Measurements from ENCODE around the gene HIPK2. TPM values are rescaled to one million over a fixed set of nuclear protein-coding genes. Genes with fewer than 3 reads are reported as not detected.
A peak's percentile ranks its signal among the peaks of the same experiment; 100 is the strongest.

HIPK2 gene
- polyA plus RNA-seq, 3 donors: 1.6 to 12.1 (median 3.0) TPM

- DNase-seq: no peak
- TF ChIP-seq, protein P1, sequence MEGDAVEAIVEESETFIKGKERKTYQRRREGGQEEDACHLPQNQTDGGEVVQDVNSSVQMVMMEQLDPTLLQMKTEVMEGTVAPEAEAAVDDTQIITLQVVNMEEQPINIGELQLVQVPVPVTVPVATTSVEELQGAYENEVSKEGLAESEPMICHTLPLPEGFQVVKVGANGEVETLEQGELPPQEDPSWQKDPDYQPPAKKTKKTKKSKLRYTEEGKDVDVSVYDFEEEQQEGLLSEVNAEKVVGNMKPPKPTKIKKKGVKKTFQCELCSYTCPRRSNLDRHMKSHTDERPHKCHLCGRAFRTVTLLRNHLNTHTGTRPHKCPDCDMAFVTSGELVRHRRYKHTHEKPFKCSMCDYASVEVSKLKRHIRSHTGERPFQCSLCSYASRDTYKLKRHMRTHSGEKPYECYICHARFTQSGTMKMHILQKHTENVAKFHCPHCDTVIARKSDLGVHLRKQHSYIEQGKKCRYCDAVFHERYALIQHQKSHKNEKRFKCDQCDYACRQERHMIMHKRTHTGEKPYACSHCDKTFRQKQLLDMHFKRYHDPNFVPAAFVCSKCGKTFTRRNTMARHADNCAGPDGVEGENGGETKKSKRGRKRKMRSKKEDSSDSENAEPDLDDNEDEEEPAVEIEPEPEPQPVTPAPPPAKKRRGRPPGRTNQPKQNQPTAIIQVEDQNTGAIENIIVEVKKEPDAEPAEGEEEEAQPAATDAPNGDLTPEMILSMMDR (IDR thresholded peaks at IDR 0.05): no peak
- no peak overlapping the region for H2AFZ ChIP-seq (ENCODE audit: insufficient read depth, low read depth, low read length, poor library complexity, severe bottlenecking)
- no peaks in the 10 kb centered on the region for H3K9me3 ChIP-seq (replicated peaks in 1 of 2; ENCODE audit: control insufficient read depth in 1 of 2, insufficient read depth in 1 of 2, low read length in 2 of 2)
- peaks cover 47% of the 10 kb centered on the region for H3K4me1 Mint-ChIP-seq
- WGBS (ENCODE audit: insufficient coverage): 75% methylated on average over 3 of the region's 4 CpGs
- peak overlapping the region; percentile 19 to 83 (median 69) for H3K27ac Mint-ChIP-seq
- H3K27me3 ChIP-seq (ENCODE audit: control insufficient read depth in 2 of 2, insufficient read depth in 2 of 2, low read length in 2 of 2): no peaks in the 10 kb centered on the region
- no peaks in the 10 kb centered on the region for H3K27me3 Mint-ChIP-seq (ENCODE audit: low read depth in 3 of 3)
- H3K27ac ChIP-seq (ENCODE audit: low read depth in 1 of 2, low read length in 2 of 2): peak overlapping the region in 1 of 2 donors; percentile 56
- peaks cover 25 to 28% of the 10 kb centered on the region in 2 donors for H3K4me1 ChIP-seq (ENCODE audit: control insufficient read depth in 1 of 2, insufficient read depth in 2 of 2, low read length in 2 of 2)
- peaks cover 65 to 99% of the 10 kb centered on the region in 2 donors for H3K36me3 ChIP-seq (replicated peaks in 1 of 2; ENCODE audit: control insufficient read depth in 1 of 2, insufficient read depth in 2 of 2, low read length in 2 of 2)
- intact Hi-C loops (cut with micrococcal nuclease): no loop called here
- H3K4me3 Mint-ChIP-seq: no peak overlapping the region
- H3K4me2 ChIP-seq (replicated peaks; ENCODE audit: extremely low read depth, low read length, poor library complexity, severe bottlenecking): no peak overlapping the region
- H3K79me2 ChIP-seq (ENCODE audit: insufficient read depth, low read length): no peaks in the 10 kb centered on the region
- no peak overlapping the region for H3K4me3 ChIP-seq (replicated peaks in 1 of 3; ENCODE audit: low read depth in 2 of 3, low read length in 3 of 3)
- H3K36me3 Mint-ChIP-seq: peaks cover 86% of the 10 kb centered on the region in 2 donors
- no peaks in the 10 kb centered on the region for H3K9me3 Mint-ChIP-seq
- H4K20me1 ChIP-seq (ENCODE audit: insufficient read depth, low read length): peaks cover 49% of the 10 kb centered on the region
- peak overlapping the region; percentile 7 for H3K9ac ChIP-seq (ENCODE audit: insufficient read depth, low read length, poor library complexity, severe bottlenecking)
These were observed 150.0 kb downstream of the HIPK2 start for GRCh38 chr7:139627831-139628230.

DNA sequence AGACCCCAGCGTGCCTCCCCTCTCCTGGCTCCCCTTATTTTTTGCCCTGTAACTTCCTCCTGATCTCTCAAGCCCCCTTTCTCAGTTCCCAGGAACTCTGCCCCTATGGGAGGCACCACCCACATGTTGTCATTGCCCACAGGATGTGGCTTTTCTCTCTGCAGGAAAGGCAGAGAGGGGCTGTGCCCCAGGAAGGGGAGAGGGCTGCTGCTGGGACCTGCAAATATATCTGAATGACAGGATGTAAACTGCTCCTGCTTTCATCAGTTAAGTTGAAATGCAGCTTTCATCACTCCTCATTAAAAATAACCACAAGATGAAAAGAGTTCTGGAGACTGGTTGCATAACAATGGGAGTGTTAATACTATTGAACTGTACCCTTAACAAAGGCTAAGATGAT, 151.0 kb downstream of the HIPK2 start:
- peaks cover 87 to 91% of the 10 kb centered on the region in 2 donors for H3K36me3 Mint-ChIP-seq
- Histone ChIP-seq H3K4me1 (ENCODE audit: control insufficient read depth in 1 of 2, insufficient read depth in 2 of 2, low read length in 2 of 2) (peaks cover 25 to 28% of the 10 kb centered on the region in 2 donors), H3K27me3 (ENCODE audit: control insufficient read depth in 2 of 2, insufficient read depth in 2 of 2, low read length in 2 of 2) (no peaks in the 10 kb centered on the region), H3K36me3 (replicated peaks in 1 of 2; ENCODE audit: control insufficient read depth in 1 of 2, insufficient read depth in 2 of 2, low read length in 2 of 2) (peaks cover 69 to 99% of the 10 kb centered on the region in 2 donors), H4K20me1 (ENCODE audit: insufficient read depth, low read length) (peaks cover 39% of the 10 kb centered on the region), H3K27ac (ENCODE audit: low read depth in 1 of 2, low read length in 2 of 2) (peak overlapping the region in 1 of 2 donors; percentile 56), H3K9me3 (replicated peaks in 1 of 2; ENCODE audit: control insufficient read depth in 1 of 2, insufficient read depth in 1 of 2, low read length in 2 of 2) (no peaks in the 10 kb centered on the region), H3K4me2 (replicated peaks; ENCODE audit: extremely low read depth, low read length, poor library complexity, severe bottlenecking) (no peak overlapping the region), H3K9ac (ENCODE audit: insufficient read depth, low read length, poor library complexity, severe bottlenecking) (peak overlapping the region; percentile 22), H3K79me2 (ENCODE audit: insufficient read depth, low read length) (no peaks in the 10 kb centered on the region), H3K4me3 (replicated peaks in 1 of 3; ENCODE audit: low read depth in 2 of 3, low read length in 3 of 3) (no peak overlapping the region), H2AFZ (ENCODE audit: insufficient read depth, low read depth, low read length, poor library complexity, severe bottlenecking) (no peak overlapping the region)
- TF ChIP-seq, protein P1 (IDR thresholded peaks at IDR 0.05): no peak
- no peaks in the 10 kb centered on the region for H3K9me3 Mint-ChIP-seq
- peak overlapping the region in 4 of 7 donors; percentile 26 to 79 (median 42) for H3K27ac Mint-ChIP-seq
- no peak for DNase-seq
- WGBS (ENCODE audit: insufficient coverage): 0% methylated on average over 1 of the region's 1 CpG
- H3K4me3 Mint-ChIP-seq: no peak overlapping the region
- peaks cover 47% of the 10 kb centered on the region for H3K4me1 Mint-ChIP-seq
- intact Hi-C loops (cut with micrococcal nuclease): no loop called here
- H3K27me3 Mint-ChIP-seq (ENCODE audit: low read depth in 3 of 3): no peaks in the 10 kb centered on the region

All from CD14-positive monocyte (primary cell).